ENCODE results near the gene MYO5A.

DNA sequence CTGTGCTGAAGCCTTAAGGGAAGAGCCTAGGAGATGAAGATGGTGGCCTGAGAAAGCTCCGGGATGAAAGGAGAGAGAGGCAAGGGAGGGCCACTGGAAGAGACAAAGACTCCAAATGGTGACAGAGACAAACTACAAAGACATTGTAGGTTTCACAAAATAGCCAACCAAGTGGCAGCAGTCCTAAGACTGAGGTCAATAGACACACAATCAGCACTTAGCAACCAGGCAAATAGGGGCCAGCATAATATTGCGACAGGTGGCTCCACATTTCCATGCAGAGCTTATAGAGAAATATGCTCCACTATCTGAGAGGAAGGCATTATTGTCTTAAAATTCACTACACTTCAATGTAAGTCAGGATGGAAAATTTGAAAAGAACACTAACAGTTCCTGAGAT is 211.0 kb downstream of the MYO5A start:
- TF ChIP-seq, protein P1, sequence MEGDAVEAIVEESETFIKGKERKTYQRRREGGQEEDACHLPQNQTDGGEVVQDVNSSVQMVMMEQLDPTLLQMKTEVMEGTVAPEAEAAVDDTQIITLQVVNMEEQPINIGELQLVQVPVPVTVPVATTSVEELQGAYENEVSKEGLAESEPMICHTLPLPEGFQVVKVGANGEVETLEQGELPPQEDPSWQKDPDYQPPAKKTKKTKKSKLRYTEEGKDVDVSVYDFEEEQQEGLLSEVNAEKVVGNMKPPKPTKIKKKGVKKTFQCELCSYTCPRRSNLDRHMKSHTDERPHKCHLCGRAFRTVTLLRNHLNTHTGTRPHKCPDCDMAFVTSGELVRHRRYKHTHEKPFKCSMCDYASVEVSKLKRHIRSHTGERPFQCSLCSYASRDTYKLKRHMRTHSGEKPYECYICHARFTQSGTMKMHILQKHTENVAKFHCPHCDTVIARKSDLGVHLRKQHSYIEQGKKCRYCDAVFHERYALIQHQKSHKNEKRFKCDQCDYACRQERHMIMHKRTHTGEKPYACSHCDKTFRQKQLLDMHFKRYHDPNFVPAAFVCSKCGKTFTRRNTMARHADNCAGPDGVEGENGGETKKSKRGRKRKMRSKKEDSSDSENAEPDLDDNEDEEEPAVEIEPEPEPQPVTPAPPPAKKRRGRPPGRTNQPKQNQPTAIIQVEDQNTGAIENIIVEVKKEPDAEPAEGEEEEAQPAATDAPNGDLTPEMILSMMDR (IDR thresholded peaks at IDR 0.05; ENCODE audit: low read length): no peak
- no peak for TF ChIP-seq EZH2 (IDR thresholded peaks at IDR 0.05; ENCODE audit: borderline replicate concordance, low read length)
